Middle frontal gyrus (tissue), 1 donor: ENCODE results near the gene NOC4L.

Source experiments
- DNase-seq: peaks from one replicate; pipeline ENCODE4 v3.0.0-alpha.2; 2015; ENCODE audit warnings: low spot score; ENCODE audit errors: extremely low spot score

The NOC4L gene

GRCh38 chr12:132169376-132169775 lies 25.1 kb downstream of the NOC4L start:
- no peak for DNase-seq

- no peak for DNase-seq
Observed at GRCh38 chr12:132170094-132170636, 25.9 kb downstream of the NOC4L start.

DNA sequence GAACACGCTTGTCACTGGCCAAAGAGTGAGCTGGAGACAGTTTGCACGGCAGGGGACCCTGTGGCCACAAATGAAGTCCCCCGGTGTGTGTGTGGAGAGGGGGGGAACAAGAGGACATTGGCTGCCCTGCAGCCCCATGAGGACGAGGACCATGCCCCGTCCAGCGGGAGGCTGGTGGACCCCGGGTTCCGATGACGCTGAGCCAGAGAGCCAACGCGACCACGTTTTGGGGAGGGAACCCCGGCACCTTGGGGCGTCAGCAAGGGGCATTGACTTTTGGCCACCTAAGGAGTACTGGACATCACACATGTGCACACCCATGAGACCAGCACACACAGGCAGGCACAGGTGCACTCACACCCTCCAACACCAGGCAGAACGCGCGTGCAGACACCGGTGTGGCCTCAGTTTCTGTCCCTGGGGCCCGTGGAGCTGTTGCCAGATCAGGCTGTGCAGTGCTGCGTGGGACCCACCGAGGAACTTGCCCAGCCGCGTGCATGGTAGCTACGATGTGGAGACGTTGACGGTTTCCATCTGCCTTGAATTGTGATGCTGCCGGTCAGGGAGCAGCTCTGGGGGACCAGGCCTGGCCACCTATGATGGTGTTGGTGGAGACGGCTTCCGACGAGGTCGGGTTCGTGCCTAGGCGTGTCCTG lies 26.5 kb downstream of the NOC4L start:
- no peak for DNase-seq

- DNase-seq: no peak
Observed at GRCh38 chr12:132171293-132171967, 27.2 kb downstream of the NOC4L start.

DNA sequence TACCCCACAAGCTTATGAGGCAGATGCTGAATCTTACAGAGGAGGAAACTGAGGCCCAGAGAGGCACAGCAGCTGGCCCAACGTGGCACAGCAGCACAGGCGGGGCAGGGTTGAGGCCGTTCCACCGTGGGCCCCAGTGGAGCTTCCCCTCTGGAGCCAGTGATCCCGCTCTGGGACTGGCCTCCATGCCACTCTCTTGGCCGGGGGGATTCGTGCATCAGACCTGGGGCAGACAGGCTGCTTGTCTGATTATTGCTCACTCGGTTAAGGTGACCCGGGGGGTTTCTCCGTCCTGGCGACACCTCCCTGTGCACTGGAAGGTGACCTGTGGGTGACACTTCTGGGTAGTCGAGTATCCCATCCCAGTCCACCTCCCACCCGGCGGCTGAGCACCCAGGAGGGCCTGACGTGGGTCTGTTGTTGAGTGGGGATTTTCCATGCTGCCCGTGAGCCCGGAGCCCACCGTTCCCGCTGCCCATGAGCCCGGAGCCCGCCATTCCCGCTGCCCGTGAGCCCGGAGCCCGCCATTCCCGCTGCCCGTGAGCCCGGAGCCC lies 27.8 kb downstream of the NOC4L start:
- no peak for DNase-seq

GRCh38 chr12:132172619-132173018 lies 28.4 kb downstream of the NOC4L start:
- no peak for DNase-seq

GRCh38 chr12:132173135-132174014 lies 29.1 kb downstream of the NOC4L start:
- DNase-seq: no peak

DNA sequence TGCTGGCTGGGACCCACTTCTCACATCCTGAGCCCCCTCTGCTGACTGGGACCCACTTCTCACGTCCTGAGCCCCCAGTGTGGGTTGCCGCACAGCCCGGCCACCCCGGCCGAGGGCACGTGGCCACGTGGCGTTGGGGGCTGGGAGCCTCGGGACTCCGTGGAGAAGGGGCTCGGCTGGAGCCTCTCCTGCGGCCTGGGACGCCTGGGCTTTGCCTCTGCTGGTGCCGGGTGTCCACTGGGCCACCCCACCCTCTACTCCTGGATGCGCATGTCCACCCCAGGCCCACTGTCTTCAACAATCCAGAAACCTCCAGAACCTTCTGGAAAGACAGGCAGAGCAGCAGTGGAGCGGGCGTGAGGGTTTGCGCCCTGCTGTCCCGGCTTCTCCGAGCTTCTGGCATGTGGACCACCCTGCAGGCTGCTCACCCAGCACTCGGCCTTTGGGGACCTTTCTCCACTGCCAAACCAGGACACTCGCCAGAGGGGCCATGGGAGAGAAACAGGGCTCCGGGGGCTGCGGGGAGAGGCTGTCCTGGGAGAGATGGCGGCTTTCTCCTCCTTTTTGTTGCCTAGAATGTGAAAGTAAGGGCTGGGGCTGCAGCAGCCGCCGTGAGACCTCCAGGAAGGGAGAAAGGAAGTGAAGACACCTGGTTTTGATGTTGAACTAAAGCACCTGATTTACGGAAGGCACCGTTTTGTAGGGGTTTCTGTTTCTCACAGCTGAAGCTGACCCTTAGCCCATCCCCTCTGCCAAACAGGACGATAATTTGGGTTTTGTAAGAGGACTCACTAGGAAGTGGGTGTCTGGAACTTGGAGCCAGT lies 30.0 kb downstream of the NOC4L start:
- no peak for DNase-seq

DNA sequence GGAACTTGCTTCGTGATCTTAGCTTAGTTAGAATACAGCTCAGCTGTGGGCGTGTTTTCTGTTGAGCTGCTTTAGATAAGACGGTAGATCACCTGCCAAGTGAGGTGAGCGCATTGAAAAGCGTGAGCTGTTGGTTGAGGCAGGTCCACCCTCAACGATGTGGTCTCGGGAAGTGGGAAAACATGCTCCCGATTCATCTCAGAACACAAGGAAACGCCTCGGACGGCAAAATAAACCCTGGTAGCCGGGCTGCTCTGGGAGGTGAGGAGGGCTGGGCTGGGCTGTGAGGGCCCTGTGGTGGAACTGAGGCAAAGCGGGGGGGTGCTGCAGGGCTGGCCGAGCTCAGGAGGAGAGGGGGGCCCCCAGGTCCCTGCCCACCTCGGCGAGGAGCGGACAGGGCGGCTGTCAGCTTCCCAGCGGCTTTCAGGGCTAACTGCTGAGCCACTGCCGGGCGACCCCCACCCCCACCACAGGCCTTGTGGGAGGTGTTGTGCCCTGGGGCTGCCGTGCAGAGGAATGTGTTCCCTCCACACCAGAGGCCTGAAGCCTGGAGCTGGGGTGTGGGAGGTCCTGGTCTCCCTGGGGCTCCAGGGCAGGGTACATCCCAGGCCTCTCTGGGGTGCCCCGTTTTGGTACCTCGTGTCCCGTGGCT lies 30.7 kb downstream of the NOC4L start:
- DNase-seq: no peak

DNA sequence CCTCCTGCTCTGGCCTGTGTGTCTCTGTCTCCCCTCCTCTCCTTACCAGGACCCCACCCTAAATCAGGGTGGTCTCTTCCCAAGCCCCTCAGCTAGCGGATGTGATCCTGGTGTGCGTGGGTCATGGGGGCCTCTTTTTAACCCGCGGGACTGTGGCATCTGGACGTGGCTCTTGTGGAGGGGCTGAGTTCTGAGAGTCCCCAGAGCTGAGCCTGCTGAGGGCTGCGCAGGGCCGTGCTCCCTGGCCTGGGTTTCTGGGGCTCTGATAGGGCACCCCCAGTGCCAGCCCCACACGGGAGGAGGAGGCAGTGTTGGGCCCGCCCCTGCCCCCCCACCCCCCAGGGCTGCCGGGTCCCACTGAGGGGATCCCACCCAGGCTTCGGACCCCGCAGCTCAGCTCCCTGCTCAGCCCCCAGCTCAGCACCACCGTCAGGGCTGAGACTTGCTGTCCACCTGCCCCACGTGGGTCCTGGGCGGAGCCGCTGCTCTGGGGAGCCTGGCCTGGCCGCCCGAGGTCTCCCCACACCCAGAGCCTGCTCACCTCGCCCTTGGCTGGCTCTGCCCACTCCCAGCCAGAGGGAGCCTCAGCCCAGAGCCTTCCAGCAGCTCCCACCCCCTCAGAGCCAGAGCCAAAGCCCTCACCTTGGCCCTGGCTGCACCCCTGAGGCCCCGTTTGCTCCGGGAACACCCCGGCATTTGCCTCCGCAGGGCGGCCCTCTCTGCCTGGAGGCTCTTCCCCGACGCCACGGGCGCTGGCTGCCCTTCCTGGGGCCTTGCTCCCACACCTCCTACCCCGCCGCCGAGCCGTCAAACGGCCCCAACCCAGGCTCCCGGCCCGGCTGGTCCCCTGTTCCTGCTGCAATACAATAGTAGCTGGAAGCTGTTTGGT lies 31.5 kb downstream of the NOC4L start:
- DNase-seq: no peak

DNA sequence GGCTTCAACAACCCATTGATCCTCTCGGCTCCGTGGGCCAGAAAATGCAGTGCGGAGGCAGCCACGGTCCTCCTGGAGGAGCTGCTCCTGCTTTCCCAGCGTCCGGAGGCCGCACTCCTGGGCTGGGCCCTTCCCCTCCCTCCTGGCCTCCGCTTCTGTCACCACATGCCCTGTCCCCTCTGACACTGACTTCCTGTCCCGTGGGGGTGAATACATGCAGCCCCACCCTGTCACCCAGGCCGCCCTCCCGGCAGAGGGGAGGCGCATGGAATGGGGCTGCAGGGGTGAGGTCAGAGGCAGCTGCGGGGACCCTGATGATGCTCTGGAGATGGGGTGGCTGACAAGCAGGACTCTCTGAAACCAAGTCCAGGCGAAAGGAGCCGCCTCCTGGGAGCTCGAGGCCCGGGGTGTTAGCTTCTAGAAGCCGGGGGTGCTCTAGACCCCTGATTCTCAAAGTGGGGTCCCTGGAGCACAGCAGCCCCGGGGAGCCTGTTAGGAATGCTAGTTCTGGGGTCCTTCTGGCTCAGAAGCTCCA lies 32.2 kb downstream of the NOC4L start:
- DNase-seq: no peak

GRCh38 chr12:132176920-132177551 lies 32.8 kb downstream of the NOC4L start:
- no peak for DNase-seq

GRCh38 chr12:132178316-132178715 lies 34.1 kb downstream of the NOC4L start:
- DNase-seq: no peak

DNA sequence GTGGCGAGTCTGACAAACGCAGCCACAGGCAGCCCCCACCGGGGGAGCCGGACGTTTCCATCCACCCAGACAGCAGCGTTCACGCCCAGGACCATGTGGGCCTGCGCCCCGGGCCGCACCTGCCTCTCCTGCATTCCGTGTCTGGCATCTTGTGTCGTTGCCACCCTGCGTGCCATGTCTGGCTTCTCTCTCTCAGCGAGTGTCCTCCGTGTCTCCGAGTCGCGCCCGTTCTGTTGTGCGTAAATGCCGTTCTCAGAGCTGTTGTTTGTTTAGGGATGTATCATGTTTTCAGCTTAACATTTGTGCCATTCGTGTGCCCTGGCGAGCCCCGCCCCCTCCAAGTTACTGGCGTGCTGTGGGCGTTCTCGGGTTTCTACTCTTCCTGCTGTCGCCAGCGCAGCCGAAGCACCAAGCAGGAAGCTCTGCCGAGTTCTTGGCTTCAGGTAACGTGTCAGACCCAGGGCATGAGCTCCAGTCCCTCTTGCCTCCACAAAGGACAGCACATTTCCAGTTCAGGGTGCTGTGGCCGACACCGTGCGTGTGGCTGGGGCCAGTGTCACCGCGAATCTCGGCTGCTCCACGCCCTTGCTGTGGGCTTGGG lies 34.6 kb downstream of the NOC4L start:
- DNase-seq: no peak

DNA sequence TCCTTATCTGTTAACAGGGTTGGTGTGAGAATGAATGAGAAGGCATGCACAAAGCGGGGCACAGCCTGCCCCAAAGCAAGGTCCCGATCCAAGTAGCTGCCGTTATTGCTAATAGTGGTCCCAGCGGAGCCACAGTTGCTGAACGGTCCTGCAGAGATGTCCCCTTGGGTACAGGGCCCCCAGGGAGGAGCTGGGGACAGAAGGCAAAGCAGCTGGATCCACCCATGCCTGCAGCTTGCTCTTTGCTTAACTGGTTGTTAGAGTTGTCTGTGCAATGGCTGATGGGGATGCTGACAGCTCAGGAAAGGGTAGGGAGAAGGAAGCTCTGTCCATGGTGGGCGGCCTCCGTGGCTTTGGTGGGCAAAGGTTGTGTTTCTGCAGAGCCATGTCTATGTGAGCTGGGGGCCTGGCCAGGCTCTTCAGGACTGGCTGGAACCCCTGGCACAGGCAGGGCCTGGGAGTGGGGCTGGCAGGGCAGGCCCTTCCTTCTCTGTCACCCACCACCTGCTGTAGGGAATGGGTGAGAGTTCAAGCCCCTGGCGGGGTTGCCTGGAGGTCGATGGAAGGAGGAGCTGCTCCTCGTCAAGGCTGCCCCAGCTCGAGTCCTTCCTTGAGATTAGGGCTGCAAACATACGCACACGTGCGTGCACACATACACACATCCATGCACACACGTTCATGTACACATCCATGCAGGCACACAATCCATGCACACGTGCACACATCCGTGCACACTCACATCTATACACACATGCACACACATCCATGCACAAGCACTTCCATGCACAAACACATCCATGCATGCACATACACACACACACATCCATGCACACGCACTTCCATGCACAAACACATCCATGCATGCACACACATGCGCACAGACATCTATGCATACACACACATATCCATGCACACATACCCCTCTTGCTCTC lies 35.4 kb downstream of the NOC4L start:
- DNase-seq: no peak

GRCh38 chr12:132180648-132181546 lies 36.6 kb downstream of the NOC4L start:
- no peak for DNase-seq
